HepG2 (cell line): ENCODE data around the gene GPR37L1. TPM values are rescaled to one million over a fixed set of nuclear protein-coding genes. Genes with fewer than 3 reads are reported as not detected.

Experiments
- ZNF556 ChIP-seq: sonication (generic); formaldehyde crosslinking; IDR thresholded peaks from 2 replicates; pipeline ENCODE4 v1.4.0; 2020; ENCODE audit warnings: mild to moderate bottlenecking, missing genetic modification reagents, borderline replicate concordance
- polyA plus RNA-seq, 8 experiments: library from polyadenylated mRNA; depleted of rRNA in 3 of 8; stranded (reverse) in 7 of 8; unstranded in 1 of 8; fragments of >200 nt; fragmentation: Illumina TruSeq in 4 of 8; extraction: Trizol in 4 of 8; gene quantifications; 2 replicates each; pipeline versions ENCODE4 v1.2.1 to v1.2.3, GENCODE V29; 2011 to 2016; ENCODE audit warnings: low read depth in 4 of 8, missing spikeins in 1 of 8, mixed read lengths in 1 of 8; ENCODE audit not compliant: insufficient read depth in 1 of 8
- total RNA-seq, 5 experiments: library from RNA; depleted of rRNA; stranded (reverse); fragments of >200 nt; fragmentation: Illumina TruSeq; extraction: Trizol; gene quantifications; 2 replicates each; pipeline ENCODE4 v1.2.3, GENCODE V29; 2016; ENCODE audit warnings: low read depth in 1 of 5
- TF ChIP-seq, protein P1 (sequence below): sonication (generic); formaldehyde crosslinking; IDR thresholded peaks from 2 replicates; pipeline ENCODE4 v1.4.0; 2020; ENCODE audit warnings: missing genetic modification reagents
- TF ChIP-seq, protein P2 (sequence below): sonication (generic); formaldehyde crosslinking; IDR thresholded peaks from 2 replicates; pipeline ENCODE4 v1.9.0; 2021; ENCODE audit warnings: missing genetic modification reagents, borderline replicate concordance

GPR37L1 gene
- total and polyA plus RNA-seq, 2 of the 13 experiments (the other 11 are each of a cell fraction or from before 2014, with no cell fraction given), result 0.13 TPM; not detected in 1

DNA sequence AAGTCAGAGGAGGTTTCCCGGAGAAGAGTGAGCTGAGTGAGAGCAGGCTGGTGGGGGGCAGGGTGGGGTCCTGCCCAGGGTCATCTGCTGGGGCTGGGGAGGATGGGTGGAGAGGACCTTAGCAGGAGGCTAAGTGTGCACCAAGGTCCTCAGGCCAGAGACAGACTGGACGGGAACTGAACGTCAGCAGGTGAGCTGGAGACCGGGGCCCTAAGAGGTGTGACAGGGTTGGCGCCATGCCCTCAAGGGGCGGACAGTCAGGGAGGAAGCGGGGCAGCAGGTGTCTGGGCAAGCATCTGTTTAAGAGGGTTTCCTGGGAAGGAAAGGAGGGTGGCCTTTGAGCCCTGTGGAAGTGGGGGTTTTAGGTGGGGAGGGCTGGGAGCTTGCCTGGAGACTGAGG, 51.3 kb downstream of the GPR37L1 start (continued):
- TF ChIP-seq ZNF556, result no peak
- TF ChIP-seq, protein P1, sequence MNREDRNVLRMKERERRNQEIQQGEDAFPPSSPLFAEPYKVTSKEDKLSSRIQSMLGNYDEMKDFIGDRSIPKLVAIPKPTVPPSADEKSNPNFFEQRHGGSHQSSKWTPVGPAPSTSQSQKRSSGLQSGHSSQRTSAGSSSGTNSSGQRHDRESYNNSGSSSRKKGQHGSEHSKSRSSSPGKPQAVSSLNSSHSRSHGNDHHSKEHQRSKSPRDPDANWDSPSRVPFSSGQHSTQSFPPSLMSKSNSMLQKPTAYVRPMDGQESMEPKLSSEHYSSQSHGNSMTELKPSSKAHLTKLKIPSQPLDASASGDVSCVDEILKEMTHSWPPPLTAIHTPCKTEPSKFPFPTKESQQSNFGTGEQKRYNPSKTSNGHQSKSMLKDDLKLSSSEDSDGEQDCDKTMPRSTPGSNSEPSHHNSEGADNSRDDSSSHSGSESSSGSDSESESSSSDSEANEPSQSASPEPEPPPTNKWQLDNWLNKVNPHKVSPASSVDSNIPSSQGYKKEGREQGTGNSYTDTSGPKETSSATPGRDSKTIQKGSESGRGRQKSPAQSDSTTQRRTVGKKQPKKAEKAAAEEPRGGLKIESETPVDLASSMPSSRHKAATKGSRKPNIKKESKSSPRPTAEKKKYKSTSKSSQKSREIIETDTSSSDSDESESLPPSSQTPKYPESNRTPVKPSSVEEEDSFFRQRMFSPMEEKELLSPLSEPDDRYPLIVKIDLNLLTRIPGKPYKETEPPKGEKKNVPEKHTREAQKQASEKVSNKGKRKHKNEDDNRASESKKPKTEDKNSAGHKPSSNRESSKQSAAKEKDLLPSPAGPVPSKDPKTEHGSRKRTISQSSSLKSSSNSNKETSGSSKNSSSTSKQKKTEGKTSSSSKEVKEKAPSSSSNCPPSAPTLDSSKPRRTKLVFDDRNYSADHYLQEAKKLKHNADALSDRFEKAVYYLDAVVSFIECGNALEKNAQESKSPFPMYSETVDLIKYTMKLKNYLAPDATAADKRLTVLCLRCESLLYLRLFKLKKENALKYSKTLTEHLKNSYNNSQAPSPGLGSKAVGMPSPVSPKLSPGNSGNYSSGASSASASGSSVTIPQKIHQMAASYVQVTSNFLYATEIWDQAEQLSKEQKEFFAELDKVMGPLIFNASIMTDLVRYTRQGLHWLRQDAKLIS (CRISPR knock-in tag), result no peak
- TF ChIP-seq, protein P2, sequence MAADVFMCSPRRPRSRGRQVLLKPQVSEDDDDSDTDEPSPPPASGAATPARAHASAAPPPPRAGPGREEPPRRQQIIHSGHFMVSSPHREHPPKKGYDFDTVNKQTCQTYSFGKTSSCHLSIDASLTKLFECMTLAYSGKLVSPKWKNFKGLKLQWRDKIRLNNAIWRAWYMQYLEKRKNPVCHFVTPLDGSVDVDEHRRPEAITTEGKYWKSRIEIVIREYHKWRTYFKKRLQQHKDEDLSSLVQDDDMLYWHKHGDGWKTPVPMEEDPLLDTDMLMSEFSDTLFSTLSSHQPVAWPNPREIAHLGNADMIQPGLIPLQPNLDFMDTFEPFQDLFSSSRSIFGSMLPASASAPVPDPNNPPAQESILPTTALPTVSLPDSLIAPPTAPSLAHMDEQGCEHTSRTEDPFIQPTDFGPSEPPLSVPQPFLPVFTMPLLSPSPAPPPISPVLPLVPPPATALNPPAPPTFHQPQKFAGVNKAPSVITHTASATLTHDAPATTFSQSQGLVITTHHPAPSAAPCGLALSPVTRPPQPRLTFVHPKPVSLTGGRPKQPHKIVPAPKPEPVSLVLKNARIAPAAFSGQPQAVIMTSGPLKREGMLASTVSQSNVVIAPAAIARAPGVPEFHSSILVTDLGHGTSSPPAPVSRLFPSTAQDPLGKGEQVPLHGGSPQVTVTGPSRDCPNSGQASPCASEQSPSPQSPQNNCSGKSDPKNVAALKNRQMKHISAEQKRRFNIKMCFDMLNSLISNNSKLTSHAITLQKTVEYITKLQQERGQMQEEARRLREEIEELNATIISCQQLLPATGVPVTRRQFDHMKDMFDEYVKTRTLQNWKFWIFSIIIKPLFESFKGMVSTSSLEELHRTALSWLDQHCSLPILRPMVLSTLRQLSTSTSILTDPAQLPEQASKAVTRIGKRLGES (CRISPR knock-in tag), result no peak
